SU-DHL-6 (cell line): Measurements from ENCODE around the gene CREB5.

ENCODE experiments used
- H2AFZ ChIP-seq: fragments of 200-600 bp; sonication (generic); 2 replicates; pipeline ENCODE4 v1.6.1; 2014; ENCODE audit warnings: low read depth, mild to moderate bottlenecking, moderate library complexity, mixed read lengths, antibody characterized with exemption, low read length; ENCODE audit not compliant: severe bottlenecking
- H3F3A ChIP-seq: fragments of 200-600 bp; shearing (Covaris generic); 2 replicates; pipeline ENCODE4 v1.6.0; 2016; ENCODE audit warnings: antibody characterized with exemption, mild to moderate bottlenecking; ENCODE audit not compliant: insufficient read depth
- H3K27ac ChIP-seq: fragments of 200-600 bp; sonication (generic); 2 replicates; pipeline ENCODE4 v1.5.1; 2016; ENCODE audit warnings: low read depth, mild to moderate bottlenecking, low read length, moderate library complexity, mixed read lengths
- H3K27me3 ChIP-seq: fragments of 200-600 bp; sonication (generic), shearing (Covaris generic); 2 replicates; pipeline ENCODE4 v1.6.0; 2014; ENCODE audit warnings: mild to moderate bottlenecking, low read length
- H3K36me3 ChIP-seq: fragments of 200-600 bp; sonication (generic); 2 replicates; pipeline ENCODE4 v1.6.1; 2014; ENCODE audit warnings: mild to moderate bottlenecking, low read length, mixed read lengths
- H3K4me2 ChIP-seq: fragments of 300-600, 200-600 bp; shearing (Covaris generic), sonication (generic); 2 replicates; pipeline ENCODE4 v1.6.0; 2014; ENCODE audit warnings: low read length, low read depth, mild to moderate bottlenecking; ENCODE audit not compliant: poor library complexity, severe bottlenecking
- H3K4me3 ChIP-seq: fragments of 200-600 bp; sonication (generic); 2 replicates; pipeline ENCODE4 v1.5.1; 2014; ENCODE audit warnings: antibody characterized with exemption, low read length, mild to moderate bottlenecking, mixed read lengths; ENCODE audit not compliant: insufficient read depth, poor library complexity, severe bottlenecking
- H3K79me2 ChIP-seq: fragments of 200-600 bp; sonication (generic); 2 replicates; pipeline ENCODE4 v1.6.1; 2014; ENCODE audit warnings: mild to moderate bottlenecking, low read length, moderate library complexity; ENCODE audit not compliant: insufficient read depth
- H3K9ac ChIP-seq: fragments of 200-600 bp; sonication (generic); 2 replicates; pipeline ENCODE4 v1.7.0; 2014; ENCODE audit warnings: mild to moderate bottlenecking, low read length
- H3K9me2 ChIP-seq: fragments of 200-600 bp; sonication (generic); replicated peaks from 2 replicates; pipeline ENCODE4 v1.6.1; 2014; ENCODE audit warnings: low read length; ENCODE audit not compliant: insufficient read depth
- H3K9me3 ChIP-seq: fragments of 200-600 bp; sonication (generic); 2 replicates; pipeline ENCODE4 v1.6.1; 2014; ENCODE audit warnings: low read length, mixed read lengths; ENCODE audit not compliant: insufficient read depth
- H4K20me1 ChIP-seq: fragments of 200-600 bp; sonication (generic); 2 replicates; pipeline ENCODE4 v1.6.1; 2014; ENCODE audit warnings: low read depth, mild to moderate bottlenecking, antibody characterized with exemption, low read length, moderate library complexity, mixed read lengths
- EZH2phosphoT487 ChIP-seq: fragments of 200-600 bp; sonication (generic), shearing (Covaris generic); conservative IDR thresholded peaks from 2 replicates; pipeline ENCODE4 v1.6.1; 2018; ENCODE audit warnings: mild to moderate bottlenecking, antibody characterized with exemption, low read length, moderate library complexity, mixed read lengths
- TF ChIP-seq, protein P1 (sequence below): fragments of 200-600 bp; sonication (generic); IDR thresholded peaks from one replicate; pipeline ENCODE4 v1.5.1; 2017; ENCODE audit warnings: antibody characterized with exemption, mild to moderate bottlenecking, low read length, moderate library complexity; ENCODE audit not compliant: insufficient read depth, poor library complexity, severe bottlenecking

CREB5 gene

GRCh38 chr7:28687537-28687936 is 275.2 kb downstream of the CREB5 start:
- Histone ChIP-seq H4K20me1 (no peaks in the 10 kb centered on the region), H3F3A (peaks cover 21% of the 10 kb centered on the region), H3K9ac (no peak overlapping the region), H3K4me2 (peak overlapping the region; percentile 42), H3K27ac (no peak overlapping the region), H3K27me3 (no peaks in the 10 kb centered on the region), H3K9me3 (no peaks in the 10 kb centered on the region), H3K9me2 (no peaks in the 10 kb centered on the region), H3K4me3 (no peak overlapping the region), H2AFZ (no peak overlapping the region), H3K36me3 (no peaks in the 10 kb centered on the region), H3K79me2 (peaks cover 14% of the 10 kb centered on the region)
- TF ChIP-seq, protein P1, sequence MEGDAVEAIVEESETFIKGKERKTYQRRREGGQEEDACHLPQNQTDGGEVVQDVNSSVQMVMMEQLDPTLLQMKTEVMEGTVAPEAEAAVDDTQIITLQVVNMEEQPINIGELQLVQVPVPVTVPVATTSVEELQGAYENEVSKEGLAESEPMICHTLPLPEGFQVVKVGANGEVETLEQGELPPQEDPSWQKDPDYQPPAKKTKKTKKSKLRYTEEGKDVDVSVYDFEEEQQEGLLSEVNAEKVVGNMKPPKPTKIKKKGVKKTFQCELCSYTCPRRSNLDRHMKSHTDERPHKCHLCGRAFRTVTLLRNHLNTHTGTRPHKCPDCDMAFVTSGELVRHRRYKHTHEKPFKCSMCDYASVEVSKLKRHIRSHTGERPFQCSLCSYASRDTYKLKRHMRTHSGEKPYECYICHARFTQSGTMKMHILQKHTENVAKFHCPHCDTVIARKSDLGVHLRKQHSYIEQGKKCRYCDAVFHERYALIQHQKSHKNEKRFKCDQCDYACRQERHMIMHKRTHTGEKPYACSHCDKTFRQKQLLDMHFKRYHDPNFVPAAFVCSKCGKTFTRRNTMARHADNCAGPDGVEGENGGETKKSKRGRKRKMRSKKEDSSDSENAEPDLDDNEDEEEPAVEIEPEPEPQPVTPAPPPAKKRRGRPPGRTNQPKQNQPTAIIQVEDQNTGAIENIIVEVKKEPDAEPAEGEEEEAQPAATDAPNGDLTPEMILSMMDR = no peak
- TF ChIP-seq EZH2phosphoT487 = no peak

GRCh38 chr7:28688174-28688573 is 275.9 kb downstream of the CREB5 start:
- no peaks in the 10 kb centered on the region for H3K36me3 ChIP-seq
- H4K20me1 ChIP-seq = no peaks in the 10 kb centered on the region
- H2AFZ ChIP-seq = no peak overlapping the region
- H3K4me2 ChIP-seq = no peak overlapping the region
- H3K4me3 ChIP-seq = no peak overlapping the region
- H3K27me3 ChIP-seq = no peaks in the 10 kb centered on the region
- no peaks in the 10 kb centered on the region for H3K9me3 ChIP-seq
- no peak overlapping the region for H3K27ac ChIP-seq
- H3F3A ChIP-seq = peaks cover 21% of the 10 kb centered on the region
- H3K79me2 ChIP-seq = peaks cover 14% of the 10 kb centered on the region
- H3K9me2 ChIP-seq = no peaks in the 10 kb centered on the region
- TF ChIP-seq, protein P1 = no peak
- TF ChIP-seq EZH2phosphoT487 = no peak
- no peak overlapping the region for H3K9ac ChIP-seq

- Histone ChIP-seq H3K9me2 (no peaks in the 10 kb centered on the region), H3K36me3 (no peaks in the 10 kb centered on the region), H3K9ac (no peak overlapping the region), H2AFZ (no peak overlapping the region), H3K27me3 (no peaks in the 10 kb centered on the region), H3K79me2 (peaks cover 14% of the 10 kb centered on the region), H3K9me3 (no peaks in the 10 kb centered on the region), H3K27ac (no peak overlapping the region), H4K20me1 (no peaks in the 10 kb centered on the region), H3F3A (peaks cover 21% of the 10 kb centered on the region), H3K4me3 (no peak overlapping the region), H3K4me2 (no peak overlapping the region)
- TF ChIP-seq, protein P1 = no peak
- TF ChIP-seq EZH2phosphoT487 = no peak
Measured at GRCh38 chr7:28688651-28689050, 276.3 kb downstream of the CREB5 start.
